Activated CD4-positive, alpha-beta T cell treated with anti-CD3 and anti-CD28 coated beads for 4 hours (primary cell): ENCODE results near the gene RIMS3.

ENCODE experiments used
- DNase-seq, 2 donors: peaks; one replicate each; pipeline ENCODE4 v3.0.0-alpha.2; 2020

RIMS3 gene

DNA sequence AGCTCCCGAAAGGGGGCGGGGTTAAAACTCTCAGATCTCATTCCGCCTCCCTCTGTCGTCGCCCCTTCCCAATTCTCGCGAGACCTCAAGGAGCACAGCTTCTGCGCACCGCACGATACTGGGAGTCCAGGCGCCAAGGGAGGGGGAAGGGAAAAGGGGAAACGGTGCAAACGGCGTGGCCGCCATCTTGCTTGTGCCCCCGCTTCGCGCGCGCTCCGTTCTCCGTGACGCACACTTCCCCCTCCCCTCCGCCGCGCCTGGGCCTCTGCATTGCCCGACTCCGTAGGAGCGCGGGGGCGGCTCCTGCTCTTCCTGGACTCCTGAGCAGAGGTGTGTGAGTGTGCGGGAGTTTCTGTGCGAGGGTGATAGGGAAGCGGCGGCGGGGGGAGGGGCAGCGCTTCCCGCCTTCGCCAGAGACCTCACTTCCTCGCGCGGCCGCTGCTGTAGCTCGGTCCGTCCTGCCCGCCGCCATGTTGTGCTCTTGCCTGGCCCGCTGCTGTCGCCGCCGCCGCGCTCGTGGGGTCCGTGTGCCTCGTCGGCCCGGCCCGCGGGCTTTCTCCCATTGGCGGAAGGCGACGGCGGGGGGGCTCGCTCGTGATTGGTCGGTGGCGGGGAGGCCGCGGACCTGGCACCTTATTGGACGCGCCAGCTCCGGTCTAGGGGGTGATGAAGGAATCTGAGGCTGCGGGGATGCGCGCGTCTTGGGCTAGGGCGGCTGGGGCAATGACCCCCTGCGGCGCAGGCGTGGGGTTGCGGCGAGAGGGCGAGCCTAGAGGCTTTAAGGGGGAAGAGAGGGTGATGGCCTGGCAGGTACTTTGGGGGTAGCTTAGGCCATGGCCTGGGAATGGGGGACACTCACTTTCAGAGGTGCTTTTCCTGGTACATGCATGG, 26.3 kb upstream of the RIMS3 start, which contains the start of gene NFYC:
Gene NFYC (plus strand): TSS at position 167 of the 891 bp plus-strand sequence. CDS start 47,140 bp downstream, outside the sequence.
- peak; percentile 94 to 96 for DNase-seq

DNA sequence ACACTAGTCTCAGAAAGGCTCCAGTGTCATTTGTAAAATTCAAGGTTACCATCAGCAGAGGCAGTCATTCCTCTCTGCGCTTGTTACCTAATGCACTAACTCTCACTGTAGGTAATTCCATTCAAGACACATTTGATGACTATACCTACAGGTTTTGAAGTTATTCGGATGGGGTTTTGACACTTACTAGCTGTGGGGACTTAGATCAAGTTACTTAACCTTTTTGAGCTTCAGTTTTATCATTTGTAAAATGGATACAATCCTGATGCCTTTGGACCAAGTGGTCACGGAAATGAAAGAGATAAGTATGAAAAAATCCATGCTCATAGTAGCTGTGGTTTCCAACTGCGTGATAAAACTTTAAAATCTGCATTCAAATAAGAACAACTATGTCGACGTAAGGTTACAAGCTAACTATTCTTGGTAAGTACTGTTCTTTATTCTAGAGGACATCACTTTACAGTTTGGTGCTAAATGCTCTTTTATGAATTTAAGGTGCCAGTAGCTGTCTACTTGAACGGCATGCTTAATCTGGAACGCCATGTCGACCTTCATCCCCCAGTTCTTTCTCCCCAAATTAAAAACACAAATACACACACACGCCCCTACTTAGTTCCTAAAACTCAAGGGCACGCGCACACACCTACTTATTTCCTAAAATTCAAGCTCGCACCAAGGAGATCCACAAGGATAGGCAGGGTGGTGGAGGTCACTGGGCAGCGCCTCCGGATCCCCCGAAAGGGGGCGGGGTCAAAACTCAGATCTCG, 25.5 kb upstream of the RIMS3 start:
- DNase-seq, result no peak

DNA sequence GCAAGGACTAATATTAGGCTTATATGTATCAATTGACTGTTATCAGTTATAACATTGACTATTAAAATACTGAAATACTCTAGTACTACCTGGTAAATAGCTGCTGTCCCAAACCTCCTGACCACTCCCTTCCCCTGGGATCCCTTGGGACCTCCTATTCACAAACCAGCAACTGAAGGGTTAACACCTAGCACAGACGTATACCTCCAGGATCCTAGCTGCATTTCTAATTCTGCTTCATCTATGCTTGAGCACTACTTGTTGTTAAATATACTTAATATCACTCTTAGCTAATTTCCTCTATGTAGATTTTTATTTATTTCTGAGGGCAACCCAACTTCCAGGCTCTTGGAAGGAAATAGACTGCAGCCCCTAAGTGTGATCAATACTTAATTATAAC, 24.3 kb upstream of the RIMS3 start:
- DNase-seq, result no peak

DNA sequence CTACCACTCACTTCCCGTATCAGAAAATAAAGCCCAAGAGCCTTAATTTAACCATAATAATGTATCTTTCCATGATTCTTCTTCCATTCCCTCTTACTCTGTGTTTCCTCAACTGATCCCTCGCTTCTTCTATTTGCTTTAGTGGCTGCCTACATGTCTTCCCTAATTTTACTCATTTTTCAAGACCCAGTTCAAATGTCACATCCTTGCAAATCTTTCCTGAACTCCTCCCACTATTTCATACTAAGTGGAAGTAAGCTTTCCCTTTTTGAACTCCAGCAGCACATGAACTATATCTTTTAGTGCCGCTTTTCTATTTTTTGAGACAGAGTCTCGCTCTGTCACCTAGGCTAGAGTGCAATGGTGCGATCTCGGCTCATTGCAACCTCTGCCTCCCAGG, 22.2 kb upstream of the RIMS3 start:
- no peak for DNase-seq

DNA sequence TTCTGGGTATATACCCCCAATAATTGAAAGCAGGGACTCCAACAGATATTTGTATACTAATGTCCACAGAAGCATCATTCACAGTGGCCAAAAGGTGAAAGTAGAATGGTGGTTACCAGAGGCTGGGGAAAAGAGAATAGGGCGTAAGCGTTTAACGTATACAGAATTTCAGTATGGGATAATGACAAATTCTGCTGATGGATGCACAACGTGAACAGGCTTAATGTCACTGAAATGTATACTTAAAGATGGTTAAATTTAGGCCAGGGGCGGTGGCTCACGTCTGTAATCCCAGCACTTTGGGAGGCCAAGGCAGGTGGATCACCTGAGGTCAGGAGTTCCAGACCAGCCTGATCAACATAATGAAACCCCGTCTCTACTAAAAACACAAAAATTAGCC, 21.6 kb upstream of the RIMS3 start:
- DNase-seq, result no peak

DNA sequence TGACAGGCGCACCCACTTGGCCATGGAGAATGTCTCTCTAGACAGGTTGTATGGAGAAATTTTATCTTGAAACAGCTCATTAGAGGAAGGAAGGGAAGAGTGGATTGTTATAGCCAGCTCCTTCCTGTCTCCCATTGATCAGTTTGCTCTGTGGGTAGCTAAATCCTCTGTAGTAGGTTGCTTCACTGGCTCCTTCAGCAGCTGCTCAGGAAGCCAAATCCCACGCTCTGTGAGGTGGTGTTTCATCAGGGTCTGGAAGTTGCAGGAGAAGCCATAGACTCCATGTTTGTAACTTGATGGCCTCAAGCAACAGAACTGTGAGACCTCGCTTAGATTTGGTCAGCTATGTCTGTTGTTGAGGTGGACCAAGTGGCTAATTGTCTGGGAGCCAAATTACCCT, 19.2 kb upstream of the RIMS3 start:
- DNase-seq, result no peak

DNA sequence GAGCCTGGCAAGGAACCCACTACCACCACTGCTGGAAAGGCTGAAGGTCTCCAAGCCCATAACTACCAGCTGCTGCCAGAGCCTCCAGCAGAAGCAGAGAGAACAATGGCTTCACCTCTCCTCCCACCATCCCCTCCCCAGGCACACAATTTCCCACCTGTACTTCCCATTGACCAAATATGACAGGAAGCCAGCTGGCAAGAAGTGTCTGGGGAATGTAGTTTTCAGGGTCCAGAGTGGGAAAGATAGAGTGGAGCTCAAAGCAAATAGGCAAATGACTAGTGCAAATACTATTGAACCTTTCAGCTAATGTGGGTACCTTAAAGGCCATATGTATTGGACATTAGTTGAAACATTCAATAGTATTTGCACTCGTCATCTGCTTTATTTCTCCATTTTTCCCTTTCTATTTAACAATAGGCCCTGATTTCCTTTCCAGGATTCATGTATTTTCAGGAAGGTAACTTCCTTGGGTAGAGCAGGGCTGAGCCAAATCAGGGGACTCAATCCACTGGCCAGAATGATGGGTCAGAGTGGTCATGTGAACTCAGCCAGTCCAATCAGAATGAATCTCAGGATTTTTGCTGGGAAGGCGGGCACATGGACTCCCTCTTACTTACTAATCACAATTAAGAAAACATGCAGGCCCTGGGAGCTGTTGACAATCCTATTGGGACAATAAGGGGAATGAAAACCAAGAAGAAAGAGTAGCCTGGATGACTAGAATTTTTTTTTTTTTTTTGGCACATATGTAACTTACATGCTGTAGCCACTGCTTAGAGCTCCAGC, 13.9 kb upstream of the RIMS3 start:
- DNase-seq, result no peak

DNA sequence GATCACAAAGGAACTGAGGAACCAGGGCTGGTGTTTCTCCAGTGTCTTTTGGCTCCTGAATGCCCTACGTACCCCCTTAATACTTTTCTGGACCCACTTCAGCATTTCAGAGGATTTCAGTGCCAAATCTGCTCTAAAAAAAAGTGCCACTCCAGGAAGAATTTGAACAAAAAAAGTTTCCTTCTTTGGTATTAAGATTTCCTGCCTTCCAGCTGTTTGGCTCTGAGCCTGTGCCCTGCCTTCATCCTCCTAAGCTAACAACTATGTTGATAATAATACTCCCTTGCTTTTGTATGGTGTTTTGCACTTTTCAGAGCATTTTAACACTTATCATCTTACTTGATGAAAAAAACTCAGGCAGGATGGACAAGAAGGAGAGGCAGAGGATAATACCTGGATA, 11.0 kb upstream of the RIMS3 start:
- no peak for DNase-seq

DNA sequence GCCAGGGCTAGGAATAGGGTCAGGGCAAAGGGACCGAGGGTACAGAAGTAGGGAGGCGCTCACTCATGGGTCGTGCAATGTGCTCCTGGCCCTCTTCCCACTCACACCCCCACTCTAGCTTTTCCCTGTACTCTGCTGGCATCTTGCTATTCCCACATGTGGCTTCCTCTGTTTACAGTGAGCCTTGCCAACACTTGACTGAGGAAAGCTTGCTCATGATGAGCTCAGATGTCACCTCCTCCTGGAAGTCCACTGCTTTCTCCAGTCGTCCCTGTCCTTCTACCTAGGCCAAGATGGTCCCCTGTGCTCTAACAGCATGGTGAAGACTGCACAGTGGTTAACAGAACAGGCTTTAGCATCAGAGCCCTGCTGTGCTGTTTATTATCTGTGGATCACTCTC, 8.0 kb upstream of the RIMS3 start:
- DNase-seq, result no peak

DNA sequence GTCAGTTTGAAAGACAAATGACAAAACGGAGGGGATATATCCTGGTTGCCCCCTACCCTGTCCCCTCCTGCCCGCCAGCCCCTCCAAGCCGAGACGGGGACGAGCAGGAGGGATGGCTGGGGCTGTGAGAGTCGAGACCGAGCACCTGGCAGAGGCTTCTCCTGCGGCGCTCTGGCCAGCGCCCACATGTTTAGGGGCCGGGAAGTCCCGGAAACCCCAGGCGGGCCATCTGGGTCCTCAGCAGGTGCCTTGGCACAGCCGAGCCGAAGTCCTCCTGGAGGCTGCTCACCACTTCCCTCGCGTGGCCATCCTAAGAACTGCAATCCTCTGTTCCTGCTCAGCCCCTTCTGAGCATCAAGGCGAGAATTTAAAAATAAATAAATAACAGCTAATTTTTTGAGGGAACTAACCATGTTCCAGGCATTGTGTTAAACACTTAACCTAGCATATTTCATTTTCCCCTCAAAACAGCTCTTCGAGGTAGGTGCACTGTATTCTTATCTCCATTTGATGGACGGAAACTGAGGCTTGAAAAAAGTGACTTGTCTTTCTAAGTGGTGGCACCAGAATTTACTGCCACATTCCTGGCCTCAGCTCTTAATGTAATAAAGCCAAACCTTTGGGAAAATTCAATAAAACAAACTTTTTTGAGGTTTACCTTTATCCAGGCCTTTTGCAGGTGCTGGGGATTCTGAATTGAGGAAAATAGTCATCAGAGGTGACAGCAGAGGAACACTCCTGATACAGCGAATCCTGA, 3.5 kb upstream of the RIMS3 start:
- peak; percentile 76 to 87 for DNase-seq

DNA sequence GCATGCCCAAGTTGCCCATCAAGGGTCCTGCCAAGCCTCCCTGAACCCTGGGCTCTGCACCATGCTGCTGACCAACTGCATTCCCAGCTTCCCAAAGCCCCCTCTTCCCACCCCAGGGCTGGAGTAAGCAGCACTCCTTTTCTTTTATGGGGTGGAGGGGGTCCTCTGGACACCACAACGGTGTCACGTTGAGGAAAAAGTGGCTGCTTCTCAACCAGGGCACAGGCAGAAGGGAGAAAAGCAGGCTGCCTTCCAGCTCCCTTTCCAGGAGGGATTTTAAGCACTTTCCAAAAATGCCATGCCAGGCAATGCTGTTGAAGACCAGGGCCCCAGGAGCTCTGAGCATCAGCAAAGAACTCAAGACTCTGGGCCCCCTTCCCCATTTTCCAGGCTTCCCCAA, 691 bp downstream of the RIMS3 start:
- DNase-seq, result no peak

DNA sequence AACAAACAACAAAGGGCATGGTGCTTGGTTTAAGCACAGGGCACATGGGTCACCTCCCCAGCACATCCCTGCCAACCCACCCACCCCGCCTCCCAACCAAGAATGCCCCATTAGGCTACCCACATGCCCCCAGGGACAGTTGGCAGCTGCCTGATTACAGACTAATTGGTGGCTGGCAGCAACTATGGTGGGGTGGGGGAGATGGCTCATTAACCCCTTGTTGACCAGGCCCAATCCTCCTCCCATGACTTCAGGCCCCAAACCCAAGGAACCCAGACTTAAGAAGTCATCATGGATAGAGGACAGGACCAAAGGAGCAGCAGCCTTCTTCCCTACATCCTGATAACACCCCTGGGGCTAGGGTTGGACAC, 1.3 kb downstream of the RIMS3 start:
- no peak for DNase-seq

DNA sequence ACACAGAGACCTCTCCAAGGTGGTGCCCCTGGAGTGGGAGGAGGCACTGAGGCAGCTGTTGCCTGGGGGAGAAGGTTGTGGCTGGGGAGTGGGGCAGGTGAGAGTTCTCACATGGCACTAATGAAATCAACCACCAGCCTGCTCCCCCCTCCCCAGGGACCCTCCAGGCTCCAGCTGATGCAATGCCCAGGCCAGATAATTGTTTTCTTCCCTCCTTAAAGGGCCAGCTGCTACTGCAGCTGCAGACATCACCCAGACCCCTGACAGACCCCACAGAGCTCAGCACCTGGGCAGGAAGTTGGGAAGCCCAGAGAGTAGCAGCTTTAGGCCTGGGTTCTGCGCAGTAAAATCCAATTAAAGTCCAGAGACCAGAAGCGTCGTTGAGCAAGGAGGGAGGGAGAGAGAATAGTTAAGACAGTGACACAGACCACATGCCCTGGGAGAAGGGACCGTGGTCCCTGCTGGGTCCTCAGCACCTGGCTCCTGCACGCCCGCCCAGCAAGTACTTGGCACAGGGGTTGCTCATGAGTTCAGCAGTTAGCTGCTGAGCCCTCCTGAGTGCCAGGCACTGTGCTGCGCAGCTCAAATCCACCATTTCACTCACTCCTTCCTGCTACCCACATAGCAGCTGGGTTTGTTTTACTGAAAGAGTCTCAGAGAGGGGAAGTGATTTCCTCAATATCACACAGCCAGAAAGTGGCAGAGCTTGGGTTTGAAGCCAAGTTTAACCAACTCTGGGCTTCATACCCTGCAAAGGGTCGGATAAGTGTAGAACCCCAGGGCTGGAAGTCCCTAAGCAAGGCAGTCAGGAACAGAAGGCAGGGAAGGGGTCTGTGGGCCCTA, 1.9 kb downstream of the RIMS3 start:
- no peak for DNase-seq

DNA sequence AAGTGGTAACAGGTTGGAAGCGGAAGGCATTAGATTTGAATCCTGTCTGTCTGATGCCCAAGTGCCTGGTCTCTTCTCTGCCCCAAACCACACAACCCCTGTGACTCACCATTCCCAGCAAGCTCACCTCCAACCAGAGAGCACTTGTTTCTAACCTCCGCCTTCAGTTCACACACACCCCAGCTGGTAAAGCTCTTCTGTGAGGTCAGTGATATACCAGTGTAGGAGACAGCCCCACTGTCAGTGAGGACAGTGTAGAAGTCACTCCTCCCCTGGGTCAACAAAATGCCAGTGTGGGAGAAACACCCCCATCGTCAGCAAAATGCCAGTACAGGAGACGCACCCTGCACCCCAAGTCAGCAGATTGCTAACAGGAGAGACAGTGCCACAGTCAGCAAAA, 2.6 kb downstream of the RIMS3 start:
- peak in 1 of 2 donors; percentile 12 for DNase-seq

DNA sequence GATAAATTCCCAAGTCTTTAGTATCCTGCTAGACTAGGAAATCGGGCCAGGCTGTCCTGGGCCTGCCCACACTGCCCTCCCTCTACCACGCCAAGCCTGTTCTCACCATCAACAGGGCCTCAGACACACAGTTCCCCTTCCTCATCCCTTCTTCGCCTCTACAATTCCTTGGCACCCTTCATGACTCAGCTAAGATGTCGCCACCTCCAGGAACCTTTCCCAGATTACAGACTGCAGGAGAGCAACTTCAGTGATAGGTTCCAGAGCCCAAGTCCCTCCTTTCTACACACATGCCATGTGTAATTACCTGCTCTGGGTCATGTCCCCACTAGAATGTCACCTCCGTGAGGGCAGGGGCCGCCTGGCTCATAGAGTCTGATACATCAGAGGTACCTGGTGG, 3.3 kb downstream of the RIMS3 start:
- DNase-seq, result no peak

DNA sequence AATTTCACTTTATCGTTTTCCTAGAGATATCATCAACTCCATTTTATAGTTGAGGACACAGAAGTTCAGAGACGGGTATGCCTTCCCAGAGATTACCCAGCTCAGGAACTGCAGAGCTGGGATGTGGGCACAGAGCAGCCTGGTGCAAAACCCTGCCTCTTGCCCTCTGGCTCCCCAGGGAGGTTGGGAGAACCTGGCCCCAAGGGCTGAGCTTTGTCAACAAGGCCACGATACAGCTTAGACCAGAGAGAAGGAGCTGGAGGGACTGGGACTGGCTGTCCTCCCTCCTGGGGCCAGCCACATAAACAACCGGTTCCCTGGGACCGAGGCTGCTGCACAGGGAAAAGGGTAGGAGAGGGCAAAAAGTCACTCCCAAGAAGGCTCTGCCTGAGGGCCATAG, 3.8 kb downstream of the RIMS3 start:
- no peak for DNase-seq

DNA sequence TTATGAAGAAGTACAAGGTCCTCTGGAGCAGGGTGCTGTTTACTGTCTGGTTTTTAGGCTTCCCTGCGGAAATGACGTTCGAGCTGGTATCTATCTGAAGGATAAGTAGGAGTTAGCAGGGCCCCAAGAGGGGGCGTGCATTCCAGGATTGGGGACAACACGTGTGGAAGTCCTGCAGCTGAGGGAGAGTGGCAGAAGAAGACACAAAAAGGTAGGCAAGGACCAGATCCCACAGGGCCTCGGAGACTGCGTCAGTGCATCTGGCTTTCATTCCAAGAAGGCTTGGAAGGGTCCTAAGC, 5.9 kb downstream of the RIMS3 start:
- DNase-seq, result no peak

DNA sequence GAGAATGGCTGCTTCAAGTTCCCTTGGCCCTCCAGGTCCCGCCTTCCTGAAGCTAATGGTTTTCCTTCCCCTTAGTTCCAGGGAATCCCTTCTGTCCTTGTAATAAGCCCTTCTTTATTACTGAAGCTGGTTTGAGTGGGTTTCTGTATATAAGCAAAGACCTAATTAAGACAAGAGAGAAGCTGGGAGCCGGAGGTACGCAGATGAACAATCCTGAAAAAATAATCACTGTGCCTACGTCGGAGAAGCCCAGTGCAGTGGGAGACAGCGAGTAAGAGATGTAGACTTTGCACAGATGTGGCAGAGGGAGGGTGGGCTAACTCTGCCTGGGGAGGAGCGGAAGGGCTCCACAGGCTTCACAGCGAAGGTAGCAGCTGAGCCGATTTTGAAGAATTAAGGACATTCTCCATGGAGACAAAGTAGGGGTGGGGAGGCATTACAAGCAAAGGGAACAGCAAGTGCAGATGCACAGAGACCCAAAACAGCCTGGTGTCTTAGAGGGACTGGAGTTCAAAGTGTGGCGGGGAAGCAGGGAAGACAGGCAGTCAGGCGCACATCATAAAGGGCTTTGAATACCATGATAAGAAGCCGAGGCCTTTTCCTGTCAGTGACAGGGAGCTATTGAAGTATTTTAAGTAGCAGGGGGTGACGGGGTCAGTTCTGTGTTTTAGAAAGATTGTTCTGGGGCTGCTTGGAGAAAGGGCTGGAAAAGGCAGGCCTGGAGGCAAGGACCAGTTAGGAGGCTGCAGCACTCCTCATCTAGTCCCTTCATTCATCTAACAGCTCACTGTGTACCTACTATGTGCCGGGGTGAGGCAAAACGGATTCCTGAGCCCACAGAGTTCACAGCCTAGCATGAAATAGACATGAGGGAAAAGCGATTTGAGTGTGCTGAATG, 6.5 kb downstream of the RIMS3 start:
- DNase-seq, result no peak

DNA sequence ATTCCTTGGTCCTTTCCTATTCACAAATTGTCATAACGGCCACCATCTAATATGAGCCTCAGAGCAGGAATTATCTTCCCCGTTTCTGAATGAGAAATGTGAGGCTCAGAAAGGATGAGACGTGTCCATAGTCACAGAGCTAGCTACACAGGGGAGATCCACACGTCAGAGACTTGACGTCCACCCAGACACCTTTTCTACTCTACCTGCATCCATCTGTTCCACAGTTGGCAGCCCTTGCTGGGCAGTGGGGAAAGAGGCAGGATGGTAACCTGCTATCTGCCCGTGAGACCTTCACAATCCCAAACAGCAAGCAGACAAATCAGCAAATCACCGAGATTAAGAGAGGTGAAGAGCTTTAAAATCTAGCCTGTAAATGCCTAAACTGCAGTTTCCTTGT, 8.4 kb downstream of the RIMS3 start:
- no peak for DNase-seq

DNA sequence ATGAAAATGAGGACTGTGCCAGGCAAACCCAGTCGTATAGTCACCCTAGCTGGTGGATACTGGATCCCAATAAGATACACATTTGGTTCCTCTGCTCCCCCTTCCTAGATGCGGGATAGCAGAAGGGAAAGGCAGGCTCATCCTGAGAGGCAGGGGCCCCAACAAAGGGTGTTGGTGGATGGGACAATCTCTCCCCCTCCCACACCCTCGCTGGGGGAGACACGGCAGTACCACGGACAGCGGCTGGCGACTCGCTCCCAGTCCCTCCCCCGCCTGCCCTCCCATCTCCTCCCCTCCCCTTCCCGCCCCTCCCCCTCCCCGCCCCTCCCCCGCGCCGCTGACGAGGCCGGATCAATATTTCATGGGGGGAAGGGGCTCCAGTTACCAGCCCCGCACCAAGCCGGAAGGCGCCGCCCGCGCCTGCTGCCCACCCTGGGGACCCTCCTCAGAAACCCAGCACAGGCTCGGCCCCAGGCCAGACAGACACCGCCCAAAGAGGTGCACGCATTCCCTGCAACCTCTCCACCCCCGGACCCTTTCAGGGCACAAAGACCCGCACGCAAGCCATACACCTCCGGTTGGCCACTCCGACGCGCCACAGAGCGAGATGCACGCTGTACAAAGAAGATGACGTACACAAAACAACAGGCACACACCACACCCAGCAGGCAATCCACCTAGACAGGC, 11.5 kb downstream of the RIMS3 start:
- DNase-seq, result no peak
